Loucy (cell line): Measurements from ENCODE around the gene MAPRE2.

Experiments
- EZH2phosphoT487 ChIP-seq: fragments of 200-600 bp; IDR thresholded peaks from 2 replicates; pipeline ENCODE4 v1.6.1; 2018; ENCODE audit warnings: antibody characterized with exemption, mild to moderate bottlenecking, moderate library complexity, borderline replicate concordance
- TF ChIP-seq, protein P1 (sequence below): fragments of 200-600 bp; sonication (generic); conservative IDR thresholded peaks from 2 replicates; pipeline ENCODE4 v1.5.1; 2014; ENCODE audit warnings: mild to moderate bottlenecking, antibody characterized with exemption, low read length

DNA sequence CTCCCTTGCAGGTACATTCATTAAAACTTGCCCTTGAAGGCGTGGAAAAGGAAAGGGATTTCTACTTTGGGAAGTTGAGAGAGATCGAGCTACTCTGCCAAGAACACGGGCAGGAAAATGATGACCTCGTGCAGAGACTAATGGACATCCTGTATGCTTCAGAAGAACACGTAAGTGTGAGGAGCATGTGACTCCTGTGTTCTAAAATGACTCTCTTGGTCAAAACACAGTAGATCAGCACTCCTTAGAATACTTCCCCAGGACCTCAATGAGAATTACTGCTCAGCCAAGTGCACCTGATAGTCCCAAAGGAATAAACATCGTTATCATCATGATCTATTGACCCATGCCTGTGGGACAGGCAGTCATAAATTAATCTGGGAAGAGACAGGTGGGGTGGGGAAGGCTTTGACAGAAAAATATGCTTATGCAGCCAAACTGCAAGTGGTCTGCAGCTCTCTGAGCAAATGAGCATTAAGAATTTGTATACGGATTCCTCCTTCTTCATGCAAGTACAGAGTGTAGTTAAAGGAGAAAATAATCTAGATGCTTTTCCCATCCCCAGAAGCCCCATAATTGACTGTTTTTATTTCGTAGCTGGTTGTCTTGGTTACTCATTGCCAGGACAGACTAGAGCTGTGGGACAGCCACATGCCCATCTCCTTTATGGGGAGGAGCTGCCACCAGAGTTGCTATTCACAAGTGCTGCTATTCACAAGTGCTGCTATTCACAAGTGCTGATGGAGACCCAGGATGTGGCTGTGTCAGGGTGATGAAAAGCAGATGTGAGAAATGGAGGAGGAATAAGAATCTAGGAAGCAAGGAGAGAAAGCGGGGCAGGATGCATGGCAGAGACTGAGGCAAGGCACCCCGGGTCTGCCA is 91.0 kb downstream of the MAPRE2 start:
- TF ChIP-seq, protein P1, sequence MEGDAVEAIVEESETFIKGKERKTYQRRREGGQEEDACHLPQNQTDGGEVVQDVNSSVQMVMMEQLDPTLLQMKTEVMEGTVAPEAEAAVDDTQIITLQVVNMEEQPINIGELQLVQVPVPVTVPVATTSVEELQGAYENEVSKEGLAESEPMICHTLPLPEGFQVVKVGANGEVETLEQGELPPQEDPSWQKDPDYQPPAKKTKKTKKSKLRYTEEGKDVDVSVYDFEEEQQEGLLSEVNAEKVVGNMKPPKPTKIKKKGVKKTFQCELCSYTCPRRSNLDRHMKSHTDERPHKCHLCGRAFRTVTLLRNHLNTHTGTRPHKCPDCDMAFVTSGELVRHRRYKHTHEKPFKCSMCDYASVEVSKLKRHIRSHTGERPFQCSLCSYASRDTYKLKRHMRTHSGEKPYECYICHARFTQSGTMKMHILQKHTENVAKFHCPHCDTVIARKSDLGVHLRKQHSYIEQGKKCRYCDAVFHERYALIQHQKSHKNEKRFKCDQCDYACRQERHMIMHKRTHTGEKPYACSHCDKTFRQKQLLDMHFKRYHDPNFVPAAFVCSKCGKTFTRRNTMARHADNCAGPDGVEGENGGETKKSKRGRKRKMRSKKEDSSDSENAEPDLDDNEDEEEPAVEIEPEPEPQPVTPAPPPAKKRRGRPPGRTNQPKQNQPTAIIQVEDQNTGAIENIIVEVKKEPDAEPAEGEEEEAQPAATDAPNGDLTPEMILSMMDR, result no peak
- no peak for TF ChIP-seq EZH2phosphoT487
